Smooth muscle cell of the brain vasculature (primary cell): Measurements from ENCODE around the gene DMRT1.
"Not testable (repeated sequence)": the region's sequence is repeated elsewhere in the genome, so short reads cannot be mapped to it uniquely, and the experiment has no call there.

ENCODE experiments used
- DNase-seq: peaks from one replicate; pipeline ENCODE4 v3.0.0-alpha.2; 2012; ENCODE audit warnings: low read depth, low spot score

The DMRT1 gene

GRCh38 chr9:998299-999110, 157.0 kb downstream of the DMRT1 start:
- not testable (repeated sequence) for DNase-seq

GRCh38 chr9:1001838-1002237, 160.3 kb downstream of the DMRT1 start:
- DNase-seq = no peak

GRCh38 chr9:1002678-1003077, 161.2 kb downstream of the DMRT1 start:
- DNase-seq = no peak

GRCh38 chr9:1005043-1005667, 163.7 kb downstream of the DMRT1 start:
- DNase-seq = no peak

- no peak for DNase-seq
Measured at GRCh38 chr9:1007312-1007711, 165.8 kb downstream of the DMRT1 start.

GRCh38 chr9:1008216-1008615, 166.7 kb downstream of the DMRT1 start:
- DNase-seq = no peak

- peak; percentile 50 for DNase-seq
Measured at GRCh38 chr9:1009101-1009707, 167.7 kb downstream of the DMRT1 start.

- no peak for DNase-seq
Measured at GRCh38 chr9:1013021-1013420, 171.5 kb downstream of the DMRT1 start.

GRCh38 chr9:1014225-1014624, 172.7 kb downstream of the DMRT1 start:
- no peak for DNase-seq

GRCh38 chr9:1014640-1015039, 173.1 kb downstream of the DMRT1 start:
- no peak for DNase-seq

GRCh38 chr9:1018121-1018520, 176.6 kb downstream of the DMRT1 start:
- DNase-seq = no peak
